Neutrophil (primary cell): Measurements from ENCODE around the gene IL4R.
A peak's percentile ranks its signal among the peaks of the same experiment; 100 is the strongest.

Experiments
- H3K27ac ChIP-seq: fragments of 200-600 bp; sonication (generic); 2 replicates; pipeline ENCODE4 v1.5.1; 2016; ENCODE audit warnings: mild to moderate bottlenecking, moderate library complexity
- H3K27me3 ChIP-seq: fragments of 200-600 bp; sonication (generic); 2 replicates; pipeline ENCODE4 v1.6.0; 2016; ENCODE audit warnings: mild to moderate bottlenecking
- H3K36me3 ChIP-seq: fragments of 200-600 bp; sonication (generic); 2 replicates; pipeline ENCODE4 v1.5.1; 2017
- H3K4me1 ChIP-seq, 2 experiments: fragments of 200-600 bp in 1 of 2; sonication (generic) in 1 of 2; 1 replicate in 1 of 2; 2 replicates in 1 of 2; pipeline versions ENCODE4 v1.5.1 to v1.6.1; 2013 to 2016; ENCODE audit warnings: low read depth in 1 of 2, low read length in 1 of 2, mild to moderate bottlenecking in 1 of 2, moderate library complexity in 1 of 2; ENCODE audit not compliant: control insufficient read depth in 1 of 2, insufficient read depth in 1 of 2
- H3K4me3 ChIP-seq, 2 experiments: fragments of 200-600 bp in 1 of 2; sonication (generic) in 1 of 2; 1 replicate in 1 of 2; 2 replicates in 1 of 2; pipeline ENCODE4 v1.5.1; 2013 to 2016; ENCODE audit warnings: low read depth in 1 of 2, low read length in 1 of 2, mild to moderate bottlenecking in 1 of 2, moderate library complexity in 1 of 2
- H3K9me3 ChIP-seq: fragments of 200-600 bp; sonication (generic); 2 replicates; pipeline ENCODE4 v1.5.1; 2016
- CTCF ChIP-seq: fragments of 200-600 bp; sonication (generic); IDR thresholded peaks from 2 replicates; pipeline ENCODE4 v1.5.1; 2016; ENCODE audit warnings: antibody characterized with exemption

Gene IL4R

GRCh38 chr16:27337024-27337423 is 23.2 kb downstream of the IL4R start:
- Histone ChIP-seq H3K27ac (peak overlapping the region; percentile 60), H3K4me3 (no peak overlapping the region), H3K4me1 (peaks cover 12 to 13% of the 10 kb centered on the region in 2 experiments), H3K9me3 (no peaks in the 10 kb centered on the region), H3K36me3 (peaks cover 84% of the 10 kb centered on the region), H3K27me3 (no peaks in the 10 kb centered on the region)
- no peak for TF ChIP-seq CTCF

GRCh38 chr16:27339180-27339579 is 25.4 kb downstream of the IL4R start:
- peaks cover 3 to 9% of the 10 kb centered on the region in 2 experiments for H3K4me1 ChIP-seq
- no peaks in the 10 kb centered on the region for H3K27me3 ChIP-seq
- H3K36me3 ChIP-seq = peaks cover 87% of the 10 kb centered on the region
- H3K27ac ChIP-seq = no peak overlapping the region
- TF ChIP-seq CTCF = no peak
- H3K9me3 ChIP-seq = no peaks in the 10 kb centered on the region
- no peak overlapping the region for H3K4me3 ChIP-seq

GRCh38 chr16:27340654-27341053 is 26.9 kb downstream of the IL4R start:
- no peak overlapping the region for H3K4me3 ChIP-seq
- no peak for TF ChIP-seq CTCF
- H3K9me3 ChIP-seq = no peaks in the 10 kb centered on the region
- H3K4me1 ChIP-seq = peaks cover 3 to 9% of the 10 kb centered on the region in 2 experiments
- no peaks in the 10 kb centered on the region for H3K27me3 ChIP-seq
- H3K36me3 ChIP-seq = peaks cover 86% of the 10 kb centered on the region
- peak overlapping the region; percentile 56 for H3K27ac ChIP-seq

- H3K4me3 ChIP-seq = no peak overlapping the region
- no peaks in the 10 kb centered on the region for H3K27me3 ChIP-seq
- H3K36me3 ChIP-seq = peaks cover 88% of the 10 kb centered on the region
- peaks cover 7 to 16% of the 10 kb centered on the region in 2 experiments for H3K4me1 ChIP-seq
- no peaks in the 10 kb centered on the region for H3K9me3 ChIP-seq
- H3K27ac ChIP-seq = peak overlapping the region; percentile 56
- TF ChIP-seq CTCF = no peak
These were observed 27.8 kb downstream of the IL4R start for GRCh38 chr16:27341549-27341948.

GRCh38 chr16:27341971-27342370 is 28.2 kb downstream of the IL4R start:
- Histone ChIP-seq H3K27me3 (no peaks in the 10 kb centered on the region), H3K4me3 (no peak overlapping the region), H3K9me3 (no peaks in the 10 kb centered on the region), H3K4me1 (peaks cover 12 to 20% of the 10 kb centered on the region in 2 experiments), H3K36me3 (peaks cover 91% of the 10 kb centered on the region), H3K27ac (peak overlapping the region; percentile 56)
- no peak for TF ChIP-seq CTCF

GRCh38 chr16:27344721-27345120 is 30.9 kb downstream of the IL4R start:
- Histone ChIP-seq H3K9me3 (no peaks in the 10 kb centered on the region), H3K4me3 (no peak overlapping the region), H3K27me3 (no peaks in the 10 kb centered on the region), H3K27ac (peak overlapping the region; percentile 90), H3K4me1 (peaks cover 25 to 33% of the 10 kb centered on the region in 2 experiments), H3K36me3 (peaks cover 98% of the 10 kb centered on the region)
- TF ChIP-seq CTCF = no peak
